Dendritic cell treated with granulocyte-macrophage colony-stimulating factor and Interleukin-4, amounts not matched to agents 40 ng/mL and 50 ng/mL, for 4 days (primary cell): Measurements from ENCODE around the gene CEP170.
A peak's percentile ranks its signal among the peaks of the same experiment; 100 is the strongest.

Experiments
- H3K27ac Mint-ChIP-seq: one replicate; pipeline ENCODE4 v1.8.0; 2022; ENCODE audit warnings: mild to moderate bottlenecking, mixed read lengths
- H3K27me3 Mint-ChIP-seq: one replicate; pipeline ENCODE4 v1.8.0; 2022; ENCODE audit warnings: mild to moderate bottlenecking, mixed read lengths
- H3K36me3 Mint-ChIP-seq: one replicate; pipeline ENCODE4 v1.8.0; 2022; ENCODE audit warnings: low read depth, mixed read lengths
- H3K4me1 Mint-ChIP-seq: one replicate; pipeline ENCODE4 v1.8.0; 2022; ENCODE audit warnings: low read depth, mixed read lengths
- H3K4me3 Mint-ChIP-seq: one replicate; pipeline ENCODE4 v1.8.0; 2022; ENCODE audit warnings: mild to moderate bottlenecking, moderate library complexity, mixed read lengths
- H3K9me3 Mint-ChIP-seq: one replicate; pipeline ENCODE4 v1.8.0; 2022; ENCODE audit warnings: mixed read lengths
- intact Hi-C: fragments of 100-400 bp; cut with micrococcal nuclease; formaldehyde crosslinking; loops from one replicate; pipeline ENCODE4 v1.15.0; 2022

Gene CEP170

GRCh38 chr1:243275316-243275715 is 20.2 kb upstream of the CEP170 start:
- peaks cover 58% of the 10 kb centered on the region for H3K36me3 Mint-ChIP-seq
- H3K9me3 Mint-ChIP-seq: no peaks in the 10 kb centered on the region
- peaks cover 6% of the 10 kb centered on the region for H3K4me1 Mint-ChIP-seq
- no peak overlapping the region for H3K27ac Mint-ChIP-seq
- intact Hi-C loops: no loop called here
- no peaks in the 10 kb centered on the region for H3K27me3 Mint-ChIP-seq
- no peak overlapping the region for H3K4me3 Mint-ChIP-seq

GRCh38 chr1:243273945-243274344 is 18.9 kb upstream of the CEP170 start:
- no peak overlapping the region for H3K4me3 Mint-ChIP-seq
- H3K4me1 Mint-ChIP-seq: peaks cover 18% of the 10 kb centered on the region
- peaks cover 60% of the 10 kb centered on the region for H3K36me3 Mint-ChIP-seq
- intact Hi-C loops: no loop called here
- H3K27me3 Mint-ChIP-seq: no peaks in the 10 kb centered on the region
- no peaks in the 10 kb centered on the region for H3K9me3 Mint-ChIP-seq
- H3K27ac Mint-ChIP-seq: no peak overlapping the region

GRCh38 chr1:243273506-243273905 is 18.4 kb upstream of the CEP170 start:
- Mint-ChIP-seq H3K36me3 (peaks cover 60% of the 10 kb centered on the region), H3K27ac (no peak overlapping the region), H3K4me3 (no peak overlapping the region), H3K9me3 (no peaks in the 10 kb centered on the region), H3K4me1 (peaks cover 22% of the 10 kb centered on the region), H3K27me3 (no peaks in the 10 kb centered on the region)
- intact Hi-C loops: no loop called here

GRCh38 chr1:243272401-243272800 is 17.3 kb upstream of the CEP170 start:
- Mint-ChIP-seq H3K36me3 (peaks cover 51% of the 10 kb centered on the region), H3K4me3 (no peak overlapping the region), H3K9me3 (no peaks in the 10 kb centered on the region), H3K27me3 (no peaks in the 10 kb centered on the region), H3K27ac (no peak overlapping the region), H3K4me1 (peaks cover 33% of the 10 kb centered on the region)
- intact Hi-C loops: no loop called here

- no peaks in the 10 kb centered on the region for H3K27me3 Mint-ChIP-seq
- no peaks in the 10 kb centered on the region for H3K9me3 Mint-ChIP-seq
- H3K27ac Mint-ChIP-seq: no peak overlapping the region
- peaks cover 33% of the 10 kb centered on the region for H3K4me1 Mint-ChIP-seq
- intact Hi-C loops: no loop called here
- H3K4me3 Mint-ChIP-seq: no peak overlapping the region
- H3K36me3 Mint-ChIP-seq: peaks cover 47% of the 10 kb centered on the region
These were observed 16.9 kb upstream of the CEP170 start for GRCh38 chr1:243271996-243272395.

- H3K4me1 Mint-ChIP-seq: peaks cover 34% of the 10 kb centered on the region
- peak overlapping the region; percentile 45 for H3K27ac Mint-ChIP-seq
- H3K4me3 Mint-ChIP-seq: no peak overlapping the region
- peaks cover 30% of the 10 kb centered on the region for H3K36me3 Mint-ChIP-seq
- intact Hi-C loops: no loop called here
- H3K27me3 Mint-ChIP-seq: no peaks in the 10 kb centered on the region
- H3K9me3 Mint-ChIP-seq: no peaks in the 10 kb centered on the region
These were observed 15.2 kb upstream of the CEP170 start for GRCh38 chr1:243270097-243270864.

GRCh38 chr1:243269461-243269801 is 14.3 kb upstream of the CEP170 start:
- H3K9me3 Mint-ChIP-seq: no peaks in the 10 kb centered on the region

GRCh38 chr1:243268751-243269460 is 13.8 kb upstream of the CEP170 start:
- Mint-ChIP-seq H3K4me3 (peak overlapping the region; percentile 57), H3K27ac (peak overlapping the region; percentile 91), H3K36me3 (peaks cover 18% of the 10 kb centered on the region), H3K27me3 (no peaks in the 10 kb centered on the region), H3K4me1 (peaks cover 48% of the 10 kb centered on the region), H3K9me3 (no peaks in the 10 kb centered on the region)
- intact Hi-C loops: loop anchor here (2.0 kb wide), 2 partner anchors 14 to 16 kb away; partner anchors contain the start of gene CEP170

More at GRCh38 chr1:243269461-243269801, 14.3 kb upstream of the CEP170 start:
- Mint-ChIP-seq H3K27ac (peak overlapping the region; percentile 91), H3K27me3 (no peaks in the 10 kb centered on the region), H3K4me1 (peaks cover 43% of the 10 kb centered on the region), H3K36me3 (peaks cover 23% of the 10 kb centered on the region), H3K4me3 (no peak overlapping the region)
- intact Hi-C loops: loop anchor here (2.0 kb wide), 2 partner anchors 15 kb away; partner anchors contain the start of gene CEP170

GRCh38 chr1:243267914-243268653 is 13.0 kb upstream of the CEP170 start:
- peaks cover 10% of the 10 kb centered on the region for H3K36me3 Mint-ChIP-seq
- peaks cover 53% of the 10 kb centered on the region for H3K4me1 Mint-ChIP-seq
- H3K27me3 Mint-ChIP-seq: no peaks in the 10 kb centered on the region
- H3K9me3 Mint-ChIP-seq: no peaks in the 10 kb centered on the region
- intact Hi-C loops: loop anchor here (2.0 kb wide), 2 partner anchors 13 to 17 kb away; partner anchors contain the start of gene CEP170
- peak overlapping the region; percentile 91 for H3K27ac Mint-ChIP-seq
- H3K4me3 Mint-ChIP-seq: peak overlapping the region; percentile 62

GRCh38 chr1:243267471-243267880 is 12.4 kb upstream of the CEP170 start:
- Mint-ChIP-seq H3K4me1 (peaks cover 58% of the 10 kb centered on the region), H3K36me3 (peaks cover 10% of the 10 kb centered on the region), H3K27me3 (no peaks in the 10 kb centered on the region), H3K4me3 (peak overlapping the region; percentile 62), H3K9me3 (no peaks in the 10 kb centered on the region), H3K27ac (peak overlapping the region; percentile 91)
- intact Hi-C loops: no loop called here

GRCh38 chr1:243266231-243266630 is 11.2 kb upstream of the CEP170 start:
- intact Hi-C loops: no loop called here
- Mint-ChIP-seq H3K27ac (peak overlapping the region; percentile 91), H3K27me3 (no peaks in the 10 kb centered on the region), H3K9me3 (no peaks in the 10 kb centered on the region), H3K4me3 (no peak overlapping the region), H3K4me1 (peaks cover 60% of the 10 kb centered on the region), H3K36me3 (peaks cover 11% of the 10 kb centered on the region)

GRCh38 chr1:243264717-243265116 is 9.6 kb upstream of the CEP170 start:
- peaks cover 15% of the 10 kb centered on the region for H3K36me3 Mint-ChIP-seq
- H3K27me3 Mint-ChIP-seq: no peaks in the 10 kb centered on the region
- no peaks in the 10 kb centered on the region for H3K9me3 Mint-ChIP-seq
- H3K27ac Mint-ChIP-seq: peak overlapping the region; percentile 84
- H3K4me1 Mint-ChIP-seq: peaks cover 63% of the 10 kb centered on the region
- intact Hi-C loops: loop anchor here (1.0 kb wide), 1 partner anchor 8 kb away; the partner anchor contains the start of gene SDCCAG8
- no peak overlapping the region for H3K4me3 Mint-ChIP-seq

- Mint-ChIP-seq H3K4me1 (peaks cover 53% of the 10 kb centered on the region), H3K27me3 (no peaks in the 10 kb centered on the region), H3K36me3 (peaks cover 26% of the 10 kb centered on the region), H3K9me3 (no peaks in the 10 kb centered on the region), H3K27ac (peak overlapping the region; percentile 35), H3K4me3 (no peak overlapping the region)
- intact Hi-C loops: no loop called here
These were observed 6.3 kb upstream of the CEP170 start for GRCh38 chr1:243261390-243261789.
